PC-3 (cell line): Measurements from ENCODE around the gene SYT1. TPM values are rescaled to one million over a fixed set of nuclear protein-coding genes. Genes with fewer than 3 reads are reported as not detected.

Source experiments
- ATAC-seq: fragments of 200-7000 bp; cut with Tn5 transposase; 2 replicates; pipeline ENCODE4 v1.9.1; 2020; ENCODE audit warnings: mild to moderate bottlenecking, moderate library complexity
- BruUV-seq: library from RNA; stranded (reverse); fragments of 400-500 nt; replicated peaks from 2 replicates; lab custom pipeline; 2021; lab: Mats Ljungman, UMichigan
- CTCF ChIA-PET: fragments of 300-600 bp; sonication (Branson Sonifier 250); formaldehyde crosslinking; loops from one replicate; lab custom pipeline; 2022; ENCODE audit warnings: antibody characterized with exemption; lab: Charles Lee
- POLR2A ChIA-PET: fragments of 300-600 bp; sonication (Branson Sonifier 250); formaldehyde crosslinking; loops from one replicate; lab custom pipeline; 2022; ENCODE audit warnings: antibody characterized with exemption; ENCODE audit not compliant: unreplicated experiment; lab: Charles Lee
- DNase-seq: peaks from one replicate; pipeline ENCODE4 v3.0.0-alpha.2; 2015
- H2AFZ ChIP-seq: fragments of 300-600 bp; sonication (generic); 2 replicates; pipeline ENCODE4 v1.6.0; 2016; ENCODE audit warnings: antibody characterized with exemption, low read length
- H3F3A ChIP-seq: fragments of 300-600 bp; sonication (generic); one replicate; pipeline ENCODE4 v1.6.0; 2017; ENCODE audit warnings: antibody characterized with exemption, low read length, control low read depth, mild to moderate bottlenecking; ENCODE audit not compliant: unreplicated experiment
- H3K27ac ChIP-seq: fragments of 300-600 bp; sonication (generic); 2 replicates; pipeline ENCODE4 v1.5.1; 2016; ENCODE audit warnings: mild to moderate bottlenecking, low read length
- H3K27me3 ChIP-seq: fragments of 300-600 bp; sonication (generic); 2 replicates; pipeline ENCODE4 v1.6.1; 2016; ENCODE audit warnings: low read length, mixed read lengths
- H3K36me3 ChIP-seq: fragments of 300-600 bp; sonication (generic); 2 replicates; pipeline ENCODE4 v1.6.1; 2016; ENCODE audit warnings: low read depth, mixed run types, low read length, mixed read lengths
- H3K4me1 ChIP-seq: fragments of 300-600 bp; sonication (generic); 2 replicates; pipeline ENCODE4 v1.5.1; 2016; ENCODE audit warnings: low read length; ENCODE audit not compliant: insufficient read depth
- H3K4me2 ChIP-seq: fragments of 300-600 bp; sonication (generic); 2 replicates; pipeline ENCODE4 v1.6.0; 2016; ENCODE audit warnings: low read length
- H3K4me3 ChIP-seq: fragments of 300-600 bp; sonication (generic); 2 replicates; pipeline ENCODE4 v1.5.1; 2016; ENCODE audit warnings: mild to moderate bottlenecking, low read length, mixed read lengths
- H3K79me2 ChIP-seq: fragments of 300-600 bp; sonication (generic); 2 replicates; pipeline ENCODE4 v1.6.1; 2017; ENCODE audit warnings: low read length, mixed read lengths
- H3K9ac ChIP-seq: fragments of 300-600 bp; sonication (generic); 2 replicates; pipeline ENCODE4 v1.6.0; 2016; ENCODE audit warnings: mild to moderate bottlenecking, low read length
- H3K9me2 ChIP-seq: fragments of 300-600 bp; sonication (generic); replicated peaks from 2 replicates; pipeline ENCODE4 v1.6.1; 2016; ENCODE audit warnings: mixed run types, low read length, mixed read lengths
- H3K9me3 ChIP-seq: fragments of 300-600 bp; sonication (generic); 2 replicates; pipeline ENCODE4 v1.6.1; 2016; ENCODE audit warnings: low read length, mixed read lengths
- H4K20me1 ChIP-seq: fragments of 300-600 bp; sonication (generic); 2 replicates; pipeline ENCODE4 v1.6.1; 2016; ENCODE audit warnings: low read length, mixed read lengths
- EZH2 ChIP-seq: fragments of 300-600 bp; sonication (generic); IDR thresholded peaks from one replicate; pipeline ENCODE4 v1.6.1; 2017; ENCODE audit warnings: antibody characterized with exemption, mild to moderate bottlenecking, low read length; ENCODE audit not compliant: unreplicated experiment
- EZH2phosphoT487 ChIP-seq: fragments of 300-600 bp; sonication (generic); IDR thresholded peaks from 2 replicates; pipeline ENCODE4 v1.6.1; 2018; ENCODE audit warnings: mild to moderate bottlenecking, antibody characterized with exemption, low read length, borderline replicate concordance
- intact Hi-C: fragments of 100-400 bp; cut with micrococcal nuclease; formaldehyde crosslinking; loops from 2 replicates; pipeline ENCODE4 v1.9.0; 2023
- total RNA-seq: library from RNA; depleted of rRNA; stranded (reverse); fragments of >200 nt; gene quantifications from 2 replicates; pipeline ENCODE4 v1.2.3, GENCODE V29; 2014
- TF ChIP-seq, protein P1 (sequence below): fragments of 300-600 bp; sonication (generic); conservative IDR thresholded peaks from 2 replicates; pipeline ENCODE4 v1.5.1; 2017; ENCODE audit warnings: antibody characterized with exemption, low read depth, mild to moderate bottlenecking, low read length

Gene SYT1
- total RNA-seq, 1 experiment from 2014 or later: 0.51 TPM

GRCh38 chr12:79125358-79125757 is 260.8 kb downstream of the SYT1 start:
- no peaks in the 10 kb centered on the region for H3K9me3 ChIP-seq
- no peak for DNase-seq
- no peak overlapping the region for H2AFZ ChIP-seq
- no peak for ATAC-seq
- H3K4me2 ChIP-seq: no peak overlapping the region
- intact Hi-C loops: no loop called here
- BruUV-seq: no TSS peak
- POLR2A ChIA-PET: interaction anchor here (0.6 kb wide), 1 partner anchor 130 kb away, joined by 4 read pairs; no protein-coding TSS in a partner anchor
- H3K9me2 ChIP-seq: no peaks in the 10 kb centered on the region
- H4K20me1 ChIP-seq: no peaks in the 10 kb centered on the region
- H3K4me3 ChIP-seq: no peak overlapping the region
- H3K4me1 ChIP-seq: no peaks in the 10 kb centered on the region
- H3K27me3 ChIP-seq: no peaks in the 10 kb centered on the region
- H3K36me3 ChIP-seq: no peaks in the 10 kb centered on the region
- H3K79me2 ChIP-seq: no peaks in the 10 kb centered on the region
- CTCF ChIA-PET: no interaction called here
- H3K27ac ChIP-seq: no peak overlapping the region
- no peak overlapping the region for H3K9ac ChIP-seq
- no peak for TF ChIP-seq EZH2
- TF ChIP-seq, protein P1, sequence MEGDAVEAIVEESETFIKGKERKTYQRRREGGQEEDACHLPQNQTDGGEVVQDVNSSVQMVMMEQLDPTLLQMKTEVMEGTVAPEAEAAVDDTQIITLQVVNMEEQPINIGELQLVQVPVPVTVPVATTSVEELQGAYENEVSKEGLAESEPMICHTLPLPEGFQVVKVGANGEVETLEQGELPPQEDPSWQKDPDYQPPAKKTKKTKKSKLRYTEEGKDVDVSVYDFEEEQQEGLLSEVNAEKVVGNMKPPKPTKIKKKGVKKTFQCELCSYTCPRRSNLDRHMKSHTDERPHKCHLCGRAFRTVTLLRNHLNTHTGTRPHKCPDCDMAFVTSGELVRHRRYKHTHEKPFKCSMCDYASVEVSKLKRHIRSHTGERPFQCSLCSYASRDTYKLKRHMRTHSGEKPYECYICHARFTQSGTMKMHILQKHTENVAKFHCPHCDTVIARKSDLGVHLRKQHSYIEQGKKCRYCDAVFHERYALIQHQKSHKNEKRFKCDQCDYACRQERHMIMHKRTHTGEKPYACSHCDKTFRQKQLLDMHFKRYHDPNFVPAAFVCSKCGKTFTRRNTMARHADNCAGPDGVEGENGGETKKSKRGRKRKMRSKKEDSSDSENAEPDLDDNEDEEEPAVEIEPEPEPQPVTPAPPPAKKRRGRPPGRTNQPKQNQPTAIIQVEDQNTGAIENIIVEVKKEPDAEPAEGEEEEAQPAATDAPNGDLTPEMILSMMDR: no peak
- TF ChIP-seq EZH2phosphoT487: no peak
- H3F3A ChIP-seq: no peaks in the 10 kb centered on the region

GRCh38 chr12:79127271-79127751 is 262.7 kb downstream of the SYT1 start:
- Histone ChIP-seq H3K4me3 (no peak overlapping the region), H3F3A (no peaks in the 10 kb centered on the region), H4K20me1 (no peaks in the 10 kb centered on the region), H3K27me3 (no peaks in the 10 kb centered on the region), H3K36me3 (no peaks in the 10 kb centered on the region), H3K9me3 (no peaks in the 10 kb centered on the region), H2AFZ (no peak overlapping the region), H3K27ac (no peak overlapping the region), H3K9ac (no peak overlapping the region), H3K4me1 (no peaks in the 10 kb centered on the region), H3K79me2 (no peaks in the 10 kb centered on the region), H3K9me2 (no peaks in the 10 kb centered on the region), H3K4me2 (no peak overlapping the region)
- DNase-seq: peak; percentile 7
- ATAC-seq: no peak
- intact Hi-C loops: no loop called here
- no TSS peak for BruUV-seq
- TF ChIP-seq EZH2: no peak
- TF ChIP-seq, protein P1: no peak
- TF ChIP-seq EZH2phosphoT487: no peak
- ChIA-PET POLR2A (interaction anchor here (0.5 kb wide), 1 partner anchor 77 kb away, joined by 3 read pairs; no protein-coding TSS in a partner anchor), CTCF (no interaction called here)

DNA sequence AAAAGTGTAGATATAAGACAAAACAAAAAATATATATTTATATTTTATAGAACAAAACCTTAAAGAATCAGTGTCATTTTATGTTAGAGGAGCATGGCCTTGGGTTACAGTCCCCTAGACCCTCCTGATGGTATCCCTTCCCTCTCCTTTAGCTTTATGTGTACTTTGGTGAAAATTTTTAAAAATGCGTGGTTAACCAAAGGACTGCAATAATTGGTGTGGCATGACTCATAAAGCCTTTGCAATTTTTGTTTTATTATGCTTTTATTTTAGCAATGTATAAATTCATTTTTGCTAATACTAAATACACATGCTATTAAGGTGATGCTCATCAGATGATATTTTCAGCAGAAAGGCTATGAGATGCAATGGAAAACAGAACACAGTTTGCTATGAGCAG is 264.4 kb downstream of the SYT1 start:
- no peak overlapping the region for H3K27ac ChIP-seq
- H3K36me3 ChIP-seq: no peaks in the 10 kb centered on the region
- no peak for DNase-seq
- no peaks in the 10 kb centered on the region for H3K9me2 ChIP-seq
- H3K4me3 ChIP-seq: no peak overlapping the region
- H3K27me3 ChIP-seq: no peaks in the 10 kb centered on the region
- intact Hi-C loops: no loop called here
- H4K20me1 ChIP-seq: no peaks in the 10 kb centered on the region
- no peaks in the 10 kb centered on the region for H3K9me3 ChIP-seq
- no peaks in the 10 kb centered on the region for H3F3A ChIP-seq
- H2AFZ ChIP-seq: no peak overlapping the region
- ChIA-PET POLR2A (no interaction called here), CTCF (no interaction called here)
- TF ChIP-seq EZH2phosphoT487: no peak
- no peak for TF ChIP-seq EZH2
- TF ChIP-seq, protein P1: no peak
- no peak overlapping the region for H3K9ac ChIP-seq
- no peak for ATAC-seq
- no TSS peak for BruUV-seq
- H3K4me1 ChIP-seq: no peaks in the 10 kb centered on the region
- no peaks in the 10 kb centered on the region for H3K79me2 ChIP-seq
- H3K4me2 ChIP-seq: no peak overlapping the region
